HCEC 1CT (cell line): Measurements from ENCODE around the gene ZNF280B.
A peak's percentile ranks its signal among the peaks of the same experiment; 100 is the strongest.
"Not testable (repeated sequence)": the region's sequence is repeated elsewhere in the genome, so short reads cannot be mapped to it uniquely, and the experiment has no call there.

ENCODE experiments used
- DNase-seq: peaks from one replicate; pipeline ENCODE4 v3.0.0-alpha.2; 2017

ZNF280B gene

DNA sequence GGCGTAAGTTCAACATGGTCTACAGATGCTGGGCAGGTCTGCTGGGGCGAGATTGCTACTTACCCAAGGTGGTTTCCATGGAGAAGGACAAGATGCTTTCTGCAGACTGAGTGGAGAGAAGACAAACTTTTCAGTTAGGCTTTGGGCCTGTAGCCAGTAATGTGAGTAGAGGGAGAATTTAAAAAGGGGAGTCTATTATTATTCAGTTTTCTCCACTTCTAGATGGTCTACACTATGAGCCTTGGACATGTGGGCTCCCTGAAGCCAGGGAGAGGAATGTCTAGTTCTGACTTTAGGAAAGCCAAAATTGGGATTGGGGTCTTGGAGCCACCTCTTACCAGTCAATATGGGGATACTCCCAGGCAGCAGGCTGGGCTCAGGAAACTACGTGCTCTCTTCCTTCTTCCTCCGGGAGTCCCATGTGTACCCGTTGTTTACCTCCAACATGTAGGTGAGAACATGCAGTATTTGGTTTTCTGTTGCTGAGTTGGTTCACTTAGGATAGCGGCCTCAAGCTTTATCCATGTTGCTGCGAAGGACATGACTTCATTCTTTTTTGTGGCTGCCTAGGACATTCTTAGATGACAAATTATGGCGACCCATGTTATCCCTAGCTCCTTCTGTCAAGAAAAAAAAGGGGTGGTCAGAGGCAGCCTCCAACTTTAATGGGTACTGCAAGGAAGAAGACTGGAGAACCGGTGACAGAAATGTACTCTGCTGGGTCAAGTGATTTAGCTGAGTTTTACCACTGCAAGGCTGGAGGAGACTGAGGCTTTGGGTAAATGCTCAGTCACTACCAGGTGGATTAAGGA is 26.3 kb upstream of the ZNF280B start:
- no peak for DNase-seq

DNA sequence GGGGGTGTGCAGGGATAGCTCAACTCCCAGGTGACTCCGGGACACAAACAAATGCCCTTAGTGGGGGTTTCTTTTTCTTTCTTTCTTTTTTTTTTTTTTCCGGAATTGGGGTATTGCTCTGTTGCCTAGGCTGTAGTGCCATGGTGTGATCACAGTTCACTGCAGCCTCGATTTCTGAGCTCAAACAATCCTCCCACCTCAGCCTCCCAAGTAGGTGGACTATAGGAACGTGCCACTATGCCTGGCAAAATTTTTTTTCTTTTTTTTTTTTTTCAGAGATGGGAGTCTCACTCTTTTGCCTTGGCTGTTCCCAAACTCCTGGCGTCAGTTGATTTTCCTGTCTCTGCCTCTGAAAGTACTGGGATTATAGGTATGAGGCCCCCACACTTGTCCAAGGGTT is 25.3 kb upstream of the ZNF280B start:
- DNase-seq, result no peak

DNA sequence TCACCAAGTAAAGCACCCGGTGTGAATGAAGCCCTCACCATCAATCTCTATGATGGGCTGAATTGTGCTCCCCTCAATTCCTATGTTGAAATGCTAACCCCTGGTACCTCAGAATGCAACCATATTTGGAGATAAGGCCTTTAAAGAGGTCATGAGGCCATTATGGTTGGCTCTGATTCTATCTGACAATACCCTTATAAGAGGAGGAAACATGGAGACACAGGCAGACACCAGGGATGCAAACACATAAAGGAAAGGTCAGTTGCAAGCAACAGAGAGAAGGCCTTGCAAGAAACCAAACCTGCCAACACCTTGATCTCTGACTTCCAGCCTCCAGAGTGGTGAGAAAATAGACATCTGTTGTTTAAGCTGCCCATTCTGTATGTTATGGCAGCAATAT is 24.9 kb upstream of the ZNF280B start:
- DNase-seq, result no peak

DNA sequence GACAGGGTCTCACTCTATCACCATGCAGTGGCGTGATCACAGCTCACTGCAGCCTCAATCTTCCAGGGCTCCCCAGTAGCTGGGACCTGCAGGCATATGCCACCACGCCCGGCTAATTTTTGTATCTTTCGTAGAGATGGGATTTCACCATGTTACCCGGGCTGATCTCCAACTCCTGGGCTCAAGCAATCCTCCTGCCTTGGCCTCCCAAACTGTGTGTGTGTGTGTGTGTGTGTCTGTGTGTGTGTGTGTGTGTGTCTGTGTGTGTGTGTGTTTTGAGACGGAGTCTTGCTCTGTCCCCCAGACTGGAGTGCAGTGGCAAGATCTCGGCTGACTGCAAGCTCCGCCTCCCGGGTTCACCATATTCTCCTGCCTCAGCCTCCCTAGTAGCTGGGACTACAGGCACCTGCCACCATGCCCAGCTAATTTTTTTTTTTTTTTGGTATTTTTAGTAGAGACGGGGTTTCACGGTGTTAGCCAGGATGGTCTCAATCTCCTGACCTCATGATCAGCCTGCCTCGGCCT is 24.1 kb upstream of the ZNF280B start:
- not testable (repeated sequence) for DNase-seq

DNA sequence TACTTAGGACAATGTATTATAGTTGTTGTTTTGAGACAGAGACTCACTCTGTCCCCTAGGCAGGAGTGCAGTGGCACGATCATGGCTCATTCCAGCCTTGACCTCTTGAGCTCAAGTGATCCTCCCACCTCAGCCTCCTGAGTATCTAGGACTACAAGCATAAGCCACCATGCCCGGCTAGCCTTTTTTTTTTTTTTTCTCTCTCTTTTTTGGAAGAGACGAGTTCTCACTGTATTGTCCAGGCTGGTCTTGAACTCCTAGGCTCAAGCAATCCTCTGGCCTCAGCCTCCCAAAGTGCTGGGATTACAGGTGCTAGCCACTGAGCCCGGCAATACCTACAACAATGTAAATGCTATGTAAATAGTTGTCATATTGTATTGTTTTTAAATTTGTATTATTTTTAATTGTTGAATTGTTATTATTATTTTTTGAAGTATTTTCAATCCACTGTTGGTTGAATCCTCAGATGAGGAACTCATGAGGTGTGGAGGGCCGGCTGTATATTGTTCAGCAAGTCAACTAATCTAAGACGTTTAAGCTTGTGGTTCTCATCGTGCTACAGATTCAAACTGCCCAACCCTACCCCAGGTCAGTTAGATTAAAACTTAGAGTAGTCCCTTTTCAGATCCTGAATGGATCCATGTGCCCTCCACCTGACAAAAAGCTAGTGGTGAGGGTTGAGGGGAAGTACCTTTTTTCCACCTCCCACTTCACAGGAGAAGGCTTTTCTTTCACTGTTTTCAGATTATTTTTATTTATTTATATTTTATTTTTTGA is 23.4 kb upstream of the ZNF280B start:
- DNase-seq, result no peak

DNA sequence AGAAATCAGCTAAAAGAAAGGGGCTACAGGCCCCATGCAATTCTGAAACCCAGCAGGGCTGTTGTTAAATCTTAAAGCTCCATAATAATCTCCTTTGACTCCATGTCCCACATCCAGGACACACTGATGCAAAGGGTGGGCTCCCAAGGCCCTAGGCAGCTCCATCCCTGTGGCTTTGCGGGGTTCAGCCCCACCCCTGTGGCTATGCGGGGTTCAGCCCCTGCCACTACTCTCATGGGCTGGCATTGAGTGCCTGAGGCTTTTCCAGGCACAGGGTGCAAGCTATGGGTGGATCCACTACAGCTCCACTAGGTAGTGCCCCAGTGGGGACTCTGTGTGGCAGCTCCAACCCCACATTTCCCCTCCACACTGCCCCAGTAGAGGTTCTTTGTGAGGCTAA is 20.2 kb upstream of the ZNF280B start:
- DNase-seq, result no peak

DNA sequence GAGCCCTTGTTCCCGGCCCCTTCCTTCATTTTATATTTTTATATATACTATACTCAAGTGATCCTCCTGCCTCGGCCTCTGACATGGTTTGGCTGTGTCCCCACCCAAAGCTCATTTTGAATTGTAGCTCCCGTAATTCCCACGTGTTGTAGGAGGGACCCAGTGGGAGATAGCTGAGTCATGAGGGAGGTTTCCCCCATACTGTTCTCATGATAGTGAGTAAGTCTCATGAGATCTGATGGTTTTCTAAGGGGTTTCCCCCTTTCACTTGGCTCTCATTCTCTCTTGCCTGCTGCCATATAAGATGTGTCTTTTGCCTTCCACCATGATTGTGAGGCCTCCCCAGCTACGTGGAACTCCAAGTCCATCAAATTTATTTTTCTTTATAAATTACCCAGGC is 18.8 kb upstream of the ZNF280B start:
- DNase-seq, result no peak

DNA sequence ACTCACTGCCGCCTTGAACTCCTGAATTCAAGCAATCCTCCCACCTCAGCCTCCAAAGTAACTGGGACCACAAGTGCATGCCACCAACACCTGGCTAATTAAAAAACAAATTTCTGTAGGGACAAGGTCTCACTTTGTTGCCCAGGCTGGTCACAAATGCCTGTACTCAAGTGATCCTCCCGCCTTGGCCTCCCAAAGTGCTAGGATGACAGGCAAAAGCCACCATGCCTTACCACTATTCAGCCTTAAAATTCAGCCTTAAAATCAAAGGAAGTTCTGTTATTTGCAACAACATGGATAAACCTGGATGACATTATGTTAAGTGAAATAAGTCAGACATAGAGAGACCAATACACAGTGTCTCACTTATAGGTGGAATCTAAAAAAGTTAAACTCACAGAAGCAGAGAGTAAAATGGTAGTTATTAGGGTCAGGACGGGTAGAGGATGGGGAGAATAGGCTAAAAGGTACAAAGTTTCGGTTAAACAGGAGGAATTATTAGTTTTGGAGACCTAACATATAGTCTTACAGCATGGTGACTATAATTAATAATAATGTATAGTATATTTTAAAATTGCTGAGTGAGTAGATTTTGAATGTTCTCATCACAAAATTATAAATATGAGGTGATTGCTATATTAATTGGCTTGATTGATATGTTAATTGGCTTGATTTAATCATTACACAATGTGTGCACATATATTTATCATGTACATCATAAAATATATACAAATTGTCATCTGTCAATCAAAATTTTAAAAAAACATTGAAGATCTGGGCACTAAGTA is 17.8 kb upstream of the ZNF280B start:
- DNase-seq, result no peak

DNA sequence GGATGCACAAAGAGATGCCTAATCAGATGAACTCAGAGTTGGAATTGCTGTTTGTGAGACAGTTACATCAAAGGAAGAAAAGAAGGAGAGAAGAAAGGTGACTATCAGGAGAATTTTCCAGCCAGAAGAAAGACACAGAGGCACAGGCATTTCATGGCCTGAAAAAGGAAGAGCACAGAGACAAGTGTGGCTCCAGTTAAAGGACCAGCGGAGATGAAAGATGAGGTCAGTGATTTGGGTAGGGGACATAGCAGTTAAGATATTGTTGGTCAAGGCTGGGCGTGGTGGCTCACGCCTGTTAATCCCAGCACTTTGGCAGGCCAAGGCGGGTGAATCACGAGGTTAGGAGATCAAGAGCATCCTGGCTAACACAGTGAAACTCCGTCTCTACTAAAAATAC is 15.0 kb upstream of the ZNF280B start:
- DNase-seq, result no peak

DNA sequence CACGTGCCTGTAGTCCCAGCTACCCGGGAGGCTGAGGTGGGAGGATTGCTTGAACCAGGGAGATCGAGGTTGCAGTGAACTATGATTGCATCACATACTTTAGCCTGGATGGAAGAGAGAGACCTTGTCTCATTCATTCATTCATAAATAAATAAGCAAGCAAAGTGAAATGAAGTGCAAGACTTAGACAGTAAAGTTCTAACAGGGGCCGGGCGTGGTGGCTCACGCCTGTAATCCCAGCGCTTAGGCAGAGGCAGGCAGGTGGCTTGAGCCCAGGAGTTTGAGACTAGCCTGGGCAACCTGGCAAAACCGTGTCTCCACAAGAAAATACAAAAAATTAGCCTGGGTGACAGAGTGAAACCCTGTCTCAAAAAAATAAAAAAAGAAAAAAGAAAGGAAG is 13.1 kb upstream of the ZNF280B start:
- no peak for DNase-seq

DNA sequence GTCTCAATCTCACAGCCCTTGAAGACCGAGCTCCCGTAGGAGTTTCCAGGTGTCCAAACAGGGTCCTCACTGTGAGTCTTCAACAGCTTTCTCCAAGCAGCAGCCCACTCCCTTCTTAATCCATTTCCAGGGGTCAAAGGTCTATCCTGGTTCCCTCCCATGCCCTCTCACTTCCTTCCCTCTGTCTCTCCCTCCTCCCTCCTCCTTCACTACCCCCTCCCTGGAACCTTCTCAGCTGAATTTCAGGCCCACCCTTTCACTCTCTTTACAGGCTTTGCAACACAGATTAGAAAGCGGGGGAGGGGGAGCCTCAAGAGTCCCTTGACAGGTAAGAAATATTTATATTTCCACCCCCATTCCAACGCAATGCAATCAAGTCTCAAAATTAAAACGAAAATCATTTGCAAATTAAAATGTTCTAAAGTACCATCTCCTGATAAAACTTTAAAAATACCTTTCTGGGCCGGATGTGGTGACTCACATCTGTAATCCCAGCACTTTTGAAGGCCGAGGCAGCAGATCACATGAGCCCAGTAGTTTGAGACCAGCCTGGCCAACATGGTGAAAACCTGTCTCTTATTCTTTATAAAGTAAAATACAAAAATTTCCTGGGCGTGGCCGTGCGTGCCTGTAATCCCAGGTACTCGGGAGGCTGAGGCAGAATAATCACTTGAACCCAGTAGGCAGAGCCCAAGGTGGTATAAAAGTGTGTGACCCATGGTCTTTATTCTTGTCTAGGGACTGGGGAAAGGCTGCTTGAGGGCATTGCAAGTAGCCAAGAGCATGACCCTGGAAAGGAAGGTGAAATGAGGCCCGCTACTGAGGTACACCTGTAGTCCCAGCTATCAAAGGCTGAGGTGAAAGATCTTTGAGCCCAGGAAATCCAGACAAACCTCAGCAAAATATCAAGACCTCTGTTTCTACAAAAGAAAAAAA is 12.4 kb upstream of the ZNF280B start:
- DNase-seq, result peak; percentile 8

DNA sequence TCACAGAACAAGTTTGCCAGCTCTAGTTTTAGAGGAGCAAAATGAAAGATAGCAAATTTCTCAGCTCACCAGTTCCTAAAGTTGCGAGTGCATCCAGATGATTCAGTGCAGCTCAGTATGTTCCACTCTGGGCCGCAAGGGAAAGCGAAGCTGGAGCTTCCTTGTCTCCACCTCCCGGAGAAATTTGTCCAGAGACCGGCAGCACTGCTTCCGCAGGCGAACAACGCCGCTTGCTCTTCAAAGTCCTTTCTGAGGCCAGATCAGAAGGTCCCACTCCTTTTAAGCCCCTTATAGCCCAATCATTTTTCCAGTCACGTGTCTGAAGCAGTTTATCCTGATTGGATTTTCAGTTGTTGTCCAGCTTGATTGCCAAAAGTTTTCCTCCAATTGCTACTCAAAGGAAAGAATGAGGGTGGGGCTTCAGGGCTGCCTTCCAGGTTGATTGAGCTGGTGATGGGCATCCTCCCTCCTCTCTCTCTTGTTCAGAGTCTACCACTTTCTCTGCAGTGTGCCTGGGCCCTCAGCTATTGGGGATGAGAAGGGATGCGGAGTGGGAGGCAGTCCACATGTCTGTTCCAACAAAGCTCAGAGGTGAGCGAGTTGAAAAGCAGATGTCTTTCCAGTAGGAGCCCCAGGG is 11.6 kb upstream of the ZNF280B start, which contains the start of gene ZNF280A:
Gene ZNF280A, minus strand, starts transcription at position 251 of the 637 bp plus-strand sequence. CDS start 4,640 bp downstream, outside the sequence.
- no peak for DNase-seq

DNA sequence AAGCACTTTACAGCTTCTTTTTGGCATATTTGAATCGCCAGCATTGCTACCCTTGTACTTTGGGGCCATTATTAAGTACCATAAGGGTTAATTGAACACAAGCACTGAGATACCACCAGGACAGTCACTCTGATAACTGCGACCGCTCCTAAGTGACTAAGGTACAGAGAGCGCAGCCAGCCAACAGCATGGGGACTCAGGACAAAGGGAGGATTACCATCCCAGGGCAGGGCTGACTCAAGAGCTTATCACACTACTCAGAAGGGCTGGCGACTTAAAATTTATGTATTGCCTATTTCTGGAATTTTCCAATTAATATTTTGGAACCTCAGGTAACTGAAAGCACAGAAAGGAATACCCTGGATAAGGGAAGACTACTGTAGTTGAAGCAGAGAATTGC is 11.0 kb upstream of the ZNF280B start:
- no peak for DNase-seq

DNA sequence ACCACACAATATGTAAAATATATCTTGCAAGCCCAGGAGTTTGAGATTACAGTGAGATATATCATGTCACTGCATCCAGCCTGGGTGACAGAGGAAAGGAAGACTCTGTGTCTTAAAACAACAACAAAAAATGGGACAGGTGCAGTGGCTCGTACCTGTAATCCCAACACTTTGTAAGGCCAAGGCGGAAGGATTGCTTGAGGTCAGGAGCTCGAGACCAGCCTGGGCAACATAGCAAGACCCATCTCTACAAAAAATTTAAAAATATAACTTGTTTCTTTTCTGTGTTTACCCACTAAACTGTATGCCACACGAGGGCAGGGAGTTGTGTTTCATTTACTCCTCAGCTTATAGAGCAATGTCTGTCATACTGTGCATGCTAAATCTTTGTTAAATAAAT is 8.4 kb upstream of the ZNF280B start:
- no peak for DNase-seq

DNA sequence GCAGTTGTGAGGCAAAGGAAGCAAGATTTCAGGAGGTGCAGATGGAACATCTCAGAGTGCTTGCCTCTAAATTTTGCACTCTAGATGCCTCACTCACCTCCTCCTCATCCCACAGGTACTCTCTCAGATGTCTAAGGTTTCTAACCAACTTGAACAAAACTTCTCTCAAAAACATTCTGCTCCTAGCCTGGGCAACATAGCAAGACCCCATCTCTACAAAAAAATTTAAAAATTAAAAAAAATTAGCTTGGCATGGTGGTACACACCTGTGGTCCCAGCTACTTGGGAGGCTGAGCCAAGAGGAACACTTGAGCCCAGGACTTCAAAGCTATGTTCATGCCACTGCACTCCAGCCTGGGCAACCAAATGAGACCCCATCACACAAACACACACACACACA is 7.3 kb upstream of the ZNF280B start:
- no peak for DNase-seq

DNA sequence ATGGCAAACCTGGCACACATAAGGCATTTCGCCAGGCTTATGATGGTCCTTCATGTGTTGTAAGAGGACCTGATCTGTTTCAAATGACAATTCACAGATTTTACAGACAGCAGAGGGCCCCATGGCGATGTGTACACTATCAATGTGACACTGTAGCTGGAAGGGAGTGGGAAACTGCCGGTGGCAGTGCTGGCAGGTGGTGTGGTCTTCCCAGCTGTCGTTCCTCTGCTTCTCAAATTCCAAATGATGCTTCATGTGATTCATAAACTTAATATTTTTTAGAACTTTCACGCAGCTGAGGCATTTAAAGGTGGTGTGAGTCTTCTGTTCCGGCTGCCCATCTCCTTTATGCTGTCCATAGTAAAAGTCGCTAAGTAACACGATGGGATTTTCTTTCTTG is 5.9 kb upstream of the ZNF280B start:
- not testable (repeated sequence) for DNase-seq

DNA sequence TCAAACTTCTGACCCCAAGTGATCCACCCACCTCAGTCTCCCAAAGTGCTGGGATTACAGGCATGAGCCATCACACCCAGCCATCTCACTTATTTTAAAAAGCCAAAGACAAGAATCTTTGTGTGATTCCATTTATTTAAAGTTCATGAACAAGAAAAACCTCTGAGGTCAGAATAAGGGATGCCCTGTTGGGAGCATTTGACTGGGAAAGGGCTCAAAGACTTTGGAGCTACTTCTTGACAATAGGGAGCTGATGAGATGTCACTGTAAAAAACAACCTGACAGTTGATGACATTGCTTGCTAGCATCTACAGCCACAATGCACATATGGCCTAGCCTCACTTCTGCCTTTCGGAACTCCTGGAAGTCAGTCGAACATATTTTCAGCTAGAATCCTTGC is 5.1 kb upstream of the ZNF280B start:
- DNase-seq, result no peak

DNA sequence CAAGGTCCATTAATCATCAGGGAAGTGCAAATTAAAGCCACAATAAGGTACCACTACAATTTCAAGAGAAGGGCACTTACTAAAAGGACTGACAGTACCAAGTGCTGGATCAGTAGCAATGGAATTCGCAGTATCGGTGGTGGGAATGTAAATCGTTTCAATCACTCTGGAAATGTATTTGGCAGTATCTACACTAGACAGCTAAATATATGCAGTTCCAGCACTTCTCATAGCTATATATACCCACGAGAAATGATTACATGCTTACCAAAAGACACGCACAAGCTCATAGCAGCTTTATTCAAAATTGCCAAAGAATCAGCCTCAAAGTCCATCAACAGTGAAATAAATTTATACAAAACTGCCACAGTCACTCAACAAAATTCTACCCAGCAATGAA is 4.4 kb upstream of the ZNF280B start:
- no peak for DNase-seq

DNA sequence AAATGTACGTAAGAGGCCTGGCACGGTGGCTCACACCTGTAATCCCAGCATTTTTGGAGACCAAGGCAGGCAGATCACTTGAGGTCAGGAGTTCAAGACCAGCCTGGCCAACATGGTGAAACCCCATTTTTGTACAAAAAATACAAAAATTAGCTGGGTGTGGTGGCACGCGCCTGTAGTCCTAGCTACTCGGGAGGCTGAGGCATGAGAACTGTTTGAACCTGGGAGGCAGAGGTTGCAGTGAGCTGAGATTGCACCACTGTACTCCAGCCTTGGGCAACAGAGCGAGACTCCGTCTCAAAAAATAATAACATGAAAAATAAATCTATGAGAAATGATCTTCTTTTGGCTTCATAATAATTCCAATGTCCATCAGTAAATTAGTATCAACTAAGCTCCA is 2.3 kb upstream of the ZNF280B start:
- DNase-seq, result not testable (repeated sequence)

DNA sequence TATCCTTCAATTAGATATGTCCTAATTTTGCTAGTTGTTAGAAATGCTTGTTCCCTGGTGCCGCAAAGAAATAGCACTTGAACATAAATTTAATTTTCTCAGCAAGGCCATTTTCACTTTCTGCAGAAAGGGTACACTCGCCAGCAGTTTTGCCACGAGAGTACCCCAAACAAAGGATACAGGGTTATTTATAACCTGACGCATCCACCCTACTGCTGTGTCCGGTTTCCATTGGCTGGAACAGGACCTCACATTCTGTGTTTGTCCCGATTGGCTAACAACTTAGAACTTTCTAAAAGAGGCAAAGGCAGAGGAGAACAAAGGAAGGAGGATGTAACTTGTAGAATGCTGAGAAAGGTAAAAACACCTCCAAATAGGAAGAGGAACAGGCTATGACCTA is 1.4 kb upstream of the ZNF280B start:
- DNase-seq, result not testable (repeated sequence)

DNA sequence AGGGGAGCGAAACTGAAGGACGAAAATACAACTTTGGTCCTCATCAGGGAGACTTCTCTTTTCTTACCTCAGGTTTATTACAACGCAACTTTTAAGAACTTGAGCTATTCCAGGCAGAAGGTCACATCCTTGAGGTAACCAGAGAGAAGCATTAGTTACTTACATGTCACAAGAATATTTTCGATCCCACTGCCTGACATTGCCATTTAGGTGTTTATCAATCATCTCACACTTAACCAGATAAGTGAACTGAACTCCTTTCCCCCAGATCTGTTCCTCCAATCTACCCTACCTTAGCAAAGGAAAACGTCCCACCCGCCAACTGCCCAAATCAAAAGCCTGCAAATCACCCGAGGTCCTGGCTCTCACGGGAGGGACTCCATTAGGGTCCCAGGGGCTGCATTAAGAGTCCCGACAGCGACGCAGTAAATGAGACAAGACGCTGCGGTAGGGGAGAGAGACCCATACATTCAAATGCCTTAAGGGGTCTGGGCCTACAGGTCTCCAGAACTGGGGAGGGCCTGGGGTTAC is 734 bp downstream of the ZNF280B start:
- DNase-seq, result no peak
